Natural killer cell (primary cell): ENCODE results near the gene DUSP1. TPM values are rescaled to one million over a fixed set of nuclear protein-coding genes. Genes with fewer than 3 reads are reported as not detected.

Experiments used
- ATAC-seq, 3 donors: fragments of 150-1000 bp in 2 of 3; fragments of 200-7000 bp in 1 of 3; cut with Tn5 transposase; 1 replicate in 1 of 3; 2 replicates in 2 of 3; pipeline ENCODE4 v1.10.0; 2021; ENCODE audit warnings: mild to moderate bottlenecking in 2 of 3, moderate library complexity in 2 of 3
- DNase-seq, 2 donors: peaks; one replicate each; pipeline versions ENCODE4 v3.0.0 to v3.0.0-alpha.2; 2013 to 2021; ENCODE audit warnings: mixed read lengths in 1 of 2
- H3K27ac ChIP-seq: one replicate; pipeline ENCODE4 v1.5.1; 2013; ENCODE audit warnings: mild to moderate bottlenecking, low read length
- H3K27me3 ChIP-seq: one replicate; pipeline ENCODE4 v1.6.1; 2013; ENCODE audit warnings: low read length; ENCODE audit not compliant: control insufficient read depth, insufficient read depth
- H3K36me3 ChIP-seq: one replicate; pipeline ENCODE4 v1.6.1; 2013; ENCODE audit warnings: low read length; ENCODE audit not compliant: control insufficient read depth, insufficient read depth
- H3K4me1 ChIP-seq: one replicate; pipeline ENCODE4 v1.6.1; 2013; ENCODE audit warnings: low read length; ENCODE audit not compliant: control insufficient read depth, insufficient read depth
- H3K4me3 ChIP-seq: one replicate; pipeline ENCODE4 v1.5.1; 2013; ENCODE audit warnings: low read length
- H3K9me3 ChIP-seq: one replicate; pipeline ENCODE4 v1.6.1; 2013; ENCODE audit warnings: low read length; ENCODE audit not compliant: control insufficient read depth, insufficient read depth
- H3K27ac Mint-ChIP-seq, 2 donors: one replicate each; pipeline ENCODE4 v1.8.0; 2022; ENCODE audit warnings: mild to moderate bottlenecking in 2 of 2, mixed read lengths in 2 of 2, moderate library complexity in 1 of 2
- H3K27me3 Mint-ChIP-seq, 2 donors: one replicate each; pipeline ENCODE4 v1.8.0; 2022; ENCODE audit warnings: low read depth in 2 of 2, mixed read lengths in 2 of 2
- H3K36me3 Mint-ChIP-seq: one replicate; pipeline ENCODE4 v1.8.0; 2022; ENCODE audit warnings: mixed read lengths
- H3K4me1 Mint-ChIP-seq, 2 donors: one replicate each; pipeline ENCODE4 v1.8.0; 2022; ENCODE audit warnings: mixed read lengths in 2 of 2
- H3K4me3 Mint-ChIP-seq: one replicate; pipeline ENCODE4 v1.8.0; 2022; ENCODE audit warnings: mild to moderate bottlenecking, moderate library complexity, mixed read lengths
- H3K9me3 Mint-ChIP-seq, 2 donors: one replicate each; pipeline ENCODE4 v1.8.0; 2022; ENCODE audit warnings: mixed read lengths in 2 of 2
- WGBS: methylation state at CpG from one replicate; pipeline ENCODE4 v1.1.7; 2013; ENCODE audit warnings: missing lambda C conversion rate; ENCODE audit not compliant: insufficient coverage; 5-methylcytosine and 5-hydroxymethylcytosine counted together
- intact Hi-C: fragments of 100-400 bp; cut with micrococcal nuclease; formaldehyde crosslinking; loops from one replicate; pipeline ENCODE4 v1.14.2; 2022
- total RNA-seq, 4 donors: library from RNA; stranded (reverse); fragments of 120-200 nt in 1 of 4; gene quantifications; one replicate each; pipeline versions ENCODE4 v1.2.3 to v1.2.4, GENCODE V29; 2013 to 2022
- TF ChIP-seq, protein P1 (sequence below): fragments of 200-600 bp; IDR thresholded peaks from one replicate; pipeline ENCODE4 v1.8.0; 2022; ENCODE audit warnings: antibody characterized with exemption

Gene DUSP1
- total RNA-seq, 3 donors from 2014 or later (not counting 1 experiment from before 2014, with no cell fraction given), result 1,579 to 2,725 (median 2,168) TPM

- peak overlapping the region; percentile 98 to 99 for H3K27ac Mint-ChIP-seq
- no peaks in the 10 kb centered on the region for H3K27me3 Mint-ChIP-seq
- H3K36me3 ChIP-seq, result peaks cover 25% of the 10 kb centered on the region
- H3K36me3 Mint-ChIP-seq, result peaks cover 12% of the 10 kb centered on the region
- peak overlapping the region; percentile 90 for H3K4me3 Mint-ChIP-seq
- intact Hi-C loops, result loop anchor here (5.0 kb wide), 2 partner anchors 149 to 591 kb away; no protein-coding TSS in a partner anchor
- TF ChIP-seq, protein P1, sequence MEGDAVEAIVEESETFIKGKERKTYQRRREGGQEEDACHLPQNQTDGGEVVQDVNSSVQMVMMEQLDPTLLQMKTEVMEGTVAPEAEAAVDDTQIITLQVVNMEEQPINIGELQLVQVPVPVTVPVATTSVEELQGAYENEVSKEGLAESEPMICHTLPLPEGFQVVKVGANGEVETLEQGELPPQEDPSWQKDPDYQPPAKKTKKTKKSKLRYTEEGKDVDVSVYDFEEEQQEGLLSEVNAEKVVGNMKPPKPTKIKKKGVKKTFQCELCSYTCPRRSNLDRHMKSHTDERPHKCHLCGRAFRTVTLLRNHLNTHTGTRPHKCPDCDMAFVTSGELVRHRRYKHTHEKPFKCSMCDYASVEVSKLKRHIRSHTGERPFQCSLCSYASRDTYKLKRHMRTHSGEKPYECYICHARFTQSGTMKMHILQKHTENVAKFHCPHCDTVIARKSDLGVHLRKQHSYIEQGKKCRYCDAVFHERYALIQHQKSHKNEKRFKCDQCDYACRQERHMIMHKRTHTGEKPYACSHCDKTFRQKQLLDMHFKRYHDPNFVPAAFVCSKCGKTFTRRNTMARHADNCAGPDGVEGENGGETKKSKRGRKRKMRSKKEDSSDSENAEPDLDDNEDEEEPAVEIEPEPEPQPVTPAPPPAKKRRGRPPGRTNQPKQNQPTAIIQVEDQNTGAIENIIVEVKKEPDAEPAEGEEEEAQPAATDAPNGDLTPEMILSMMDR, result no peak
- H3K27me3 ChIP-seq, result no peaks in the 10 kb centered on the region
- 95% methylated on average over 20 of the region's 20 CpGs for WGBS
- peak overlapping the region; percentile 99 for H3K27ac ChIP-seq
- H3K9me3 ChIP-seq, result no peaks in the 10 kb centered on the region
- ATAC-seq (no peak), DNase-seq (peak; percentile 50 to 69)
- peaks cover 67% of the 10 kb centered on the region for H3K4me1 ChIP-seq
- H3K4me1 Mint-ChIP-seq, result peaks cover 65 to 88% of the 10 kb centered on the region in 2 donors
- H3K4me3 ChIP-seq, result peak overlapping the region; percentile 91
- H3K9me3 Mint-ChIP-seq, result no peaks in the 10 kb centered on the region
Observed at GRCh38 chr5:172768573-172769341, 2.2 kb downstream of the DUSP1 start.

DNA sequence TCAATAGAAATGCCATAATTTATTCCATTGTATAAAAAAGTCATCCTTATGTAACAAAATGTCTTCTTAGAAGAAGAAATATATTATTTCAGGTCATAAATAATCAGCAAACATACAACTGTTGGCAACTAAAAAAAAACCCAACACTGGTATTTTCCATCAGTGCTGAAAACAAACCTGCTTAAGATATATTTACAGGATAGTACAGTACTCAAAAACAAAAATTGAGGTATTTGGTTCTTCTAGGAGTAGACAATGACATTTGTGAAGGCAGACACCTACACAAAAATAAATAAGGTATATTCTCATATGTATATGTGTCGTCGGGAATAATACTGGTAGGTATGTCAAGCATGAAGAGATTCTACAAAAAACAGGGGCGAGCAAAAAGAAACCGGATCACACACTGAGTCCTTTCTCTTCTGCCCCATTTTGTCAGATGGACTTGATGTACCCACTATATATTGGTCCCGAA, 2.9 kb downstream of the DUSP1 start:
- H3K4me3 Mint-ChIP-seq, result peak overlapping the region; percentile 90
- TF ChIP-seq, protein P1, result no peak
- H3K27ac Mint-ChIP-seq, result peak overlapping the region; percentile 98 to 99
- no peaks in the 10 kb centered on the region for H3K27me3 Mint-ChIP-seq
- H3K4me1 ChIP-seq, result peaks cover 62% of the 10 kb centered on the region
- no peaks in the 10 kb centered on the region for H3K9me3 Mint-ChIP-seq
- no peaks in the 10 kb centered on the region for H3K27me3 ChIP-seq
- H3K4me3 ChIP-seq, result peak overlapping the region; percentile 91
- no peak for ATAC-seq
- peaks cover 65 to 82% of the 10 kb centered on the region in 2 donors for H3K4me1 Mint-ChIP-seq
- WGBS, result 98% methylated on average over 3 of the region's 5 CpGs
- H3K36me3 ChIP-seq, result peaks cover 25% of the 10 kb centered on the region
- no peaks in the 10 kb centered on the region for H3K9me3 ChIP-seq
- DNase-seq, result no peak
- intact Hi-C loops, result loop anchor here (5.0 kb wide), 2 partner anchors 149 to 591 kb away; no protein-coding TSS in a partner anchor
- H3K36me3 Mint-ChIP-seq, result peaks cover 12% of the 10 kb centered on the region
- peak overlapping the region; percentile 99 for H3K27ac ChIP-seq

- DNase-seq (peak; percentile 46 to 68), ATAC-seq (no peak)
- Mint-ChIP-seq H3K4me3 (peak overlapping the region; percentile 90), H3K36me3 (peaks cover 12% of the 10 kb centered on the region), H3K27me3 (no peaks in the 10 kb centered on the region), H3K9me3 (no peaks in the 10 kb centered on the region), H3K4me1 (peaks cover 52 to 65% of the 10 kb centered on the region in 2 donors), H3K27ac (peak overlapping the region; percentile 98 to 99)
- H3K4me3 ChIP-seq, result no peak overlapping the region
- peaks cover 25% of the 10 kb centered on the region for H3K36me3 ChIP-seq
- intact Hi-C loops, result loop anchor here (5.0 kb wide), 2 partner anchors 151 to 589 kb away; no protein-coding TSS in a partner anchor
- peak overlapping the region; percentile 79 for H3K27ac ChIP-seq
- TF ChIP-seq, protein P1, result no peak
- WGBS, result 80% methylated on average over 17 of the region's 17 CpGs
- H3K27me3 ChIP-seq, result no peaks in the 10 kb centered on the region
- peaks cover 46% of the 10 kb centered on the region for H3K4me1 ChIP-seq
- no peaks in the 10 kb centered on the region for H3K9me3 ChIP-seq
Observed at GRCh38 chr5:172766287-172767108, 4.5 kb downstream of the DUSP1 start.
